Type B pancreatic cell (in vitro differentiated cells): ENCODE measurements around the gene XKR8. TPM values are rescaled to one million over a fixed set of nuclear protein-coding genes. Genes with fewer than 3 reads are reported as not detected.

Source experiments
- DNase-seq: peaks from one replicate; pipeline ENCODE4 v3.0.0; 2021; ENCODE audit warnings: mixed read lengths; ENCODE audit not compliant: unreplicated experiment; ENCODE audit errors: extremely low spot score
- H3K27ac Mint-ChIP-seq: 2 replicates; pipeline ENCODE4 v1.8.0; 2021; ENCODE audit warnings: mild to moderate bottlenecking, mixed read lengths
- H3K27me3 Mint-ChIP-seq: 2 replicates; pipeline ENCODE4 v1.8.0; 2021; ENCODE audit warnings: mixed read lengths
- H3K36me3 Mint-ChIP-seq: 2 replicates; pipeline ENCODE4 v1.8.0; 2021; ENCODE audit warnings: mixed read lengths
- H3K4me1 Mint-ChIP-seq: one replicate; pipeline ENCODE4 v1.8.0; 2021; ENCODE audit warnings: mixed read lengths; ENCODE audit not compliant: unreplicated experiment
- H3K4me3 Mint-ChIP-seq: 2 replicates; pipeline ENCODE4 v1.8.0; 2021; ENCODE audit warnings: mild to moderate bottlenecking, mixed read lengths
- H3K9me3 Mint-ChIP-seq: 2 replicates; pipeline ENCODE4 v1.8.0; 2021; ENCODE audit warnings: mixed read lengths
- total RNA-seq: library from RNA; stranded (reverse); gene quantifications from 2 replicates; pipeline ENCODE4 v1.2.1, GENCODE V29; 2021; ENCODE audit warnings: low replicate concordance
- TF ChIP-seq, protein P1 (sequence below): fragments of 200-600 bp; sonication (generic); conservative IDR thresholded peaks from 2 replicates; pipeline ENCODE4 v1.5.0; 2021; ENCODE audit warnings: antibody characterized with exemption, mild to moderate bottlenecking

The XKR8 gene
- total RNA-seq, 1 donor from 2014 or later: 12.6 TPM

GRCh38 chr1:28010969-28011368 lies 51.2 kb downstream of the XKR8 start:
- Mint-ChIP-seq H3K36me3 (peaks cover 11% of the 10 kb centered on the region), H3K27ac (no peak overlapping the region), H3K27me3 (no peaks in the 10 kb centered on the region), H3K9me3 (no peaks in the 10 kb centered on the region), H3K4me1 (no peaks in the 10 kb centered on the region), H3K4me3 (no peak overlapping the region)
- no peak for DNase-seq
- TF ChIP-seq, protein P1, sequence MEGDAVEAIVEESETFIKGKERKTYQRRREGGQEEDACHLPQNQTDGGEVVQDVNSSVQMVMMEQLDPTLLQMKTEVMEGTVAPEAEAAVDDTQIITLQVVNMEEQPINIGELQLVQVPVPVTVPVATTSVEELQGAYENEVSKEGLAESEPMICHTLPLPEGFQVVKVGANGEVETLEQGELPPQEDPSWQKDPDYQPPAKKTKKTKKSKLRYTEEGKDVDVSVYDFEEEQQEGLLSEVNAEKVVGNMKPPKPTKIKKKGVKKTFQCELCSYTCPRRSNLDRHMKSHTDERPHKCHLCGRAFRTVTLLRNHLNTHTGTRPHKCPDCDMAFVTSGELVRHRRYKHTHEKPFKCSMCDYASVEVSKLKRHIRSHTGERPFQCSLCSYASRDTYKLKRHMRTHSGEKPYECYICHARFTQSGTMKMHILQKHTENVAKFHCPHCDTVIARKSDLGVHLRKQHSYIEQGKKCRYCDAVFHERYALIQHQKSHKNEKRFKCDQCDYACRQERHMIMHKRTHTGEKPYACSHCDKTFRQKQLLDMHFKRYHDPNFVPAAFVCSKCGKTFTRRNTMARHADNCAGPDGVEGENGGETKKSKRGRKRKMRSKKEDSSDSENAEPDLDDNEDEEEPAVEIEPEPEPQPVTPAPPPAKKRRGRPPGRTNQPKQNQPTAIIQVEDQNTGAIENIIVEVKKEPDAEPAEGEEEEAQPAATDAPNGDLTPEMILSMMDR: no peak

Other genes starting within 250 kb of the XKR8 start
- gene FAM76A, start 234.0 kb upstream of the XKR8 start, total RNA-seq: 12.3 and 14.2 TPM in 2 replicates
- 28.9 and 41.6 TPM in 2 replicates for gene STX12, start 186.8 kb upstream of the XKR8 start, total RNA-seq
- gene PPP1R8, start 129.2 kb upstream of the XKR8 start, total RNA-seq: 53.9 and 54.9 TPM in 2 replicates
- 0.98 and 3.1 TPM in 2 replicates for gene THEMIS2, start 87.4 kb upstream of the XKR8 start, total RNA-seq
- gene RPA2, start 45.4 kb upstream of the XKR8 start, total RNA-seq: 28.0 and 44.6 TPM in 2 replicates
- 3.2 and 3.6 TPM in 2 replicates for gene SMPDL3B, start 25.0 kb upstream of the XKR8 start, total RNA-seq
- 26.6 and 35.4 TPM in 2 replicates for gene EYA3, start 128.6 kb downstream of the XKR8 start, total RNA-seq
- gene PTAFR, start 216.7 kb downstream of the XKR8 start, total RNA-seq: 0.48 and 0.95 TPM in 2 replicates